Panc1 (cell line): ENCODE data around the gene SHISA9. TPM values are rescaled to one million over a fixed set of nuclear protein-coding genes. Genes with fewer than 3 reads are reported as not detected.

Source experiments
- ATAC-seq: fragments of 200-7000 bp; cut with Tn5 transposase; 2 replicates; pipeline ENCODE4 v1.9.1; 2020; ENCODE audit warnings: mild to moderate bottlenecking, moderate library complexity
- BruUV-seq: library from RNA; stranded (reverse); fragments of 400-500 nt; replicated peaks from 2 replicates; lab custom pipeline; 2021; lab: Mats Ljungman, UMichigan
- CTCF ChIA-PET: fragments of 300-600 bp; sonication (Branson Sonifier 250); formaldehyde crosslinking; loops from one replicate; lab custom pipeline; 2022; ENCODE audit warnings: antibody characterized with exemption; lab: Charles Lee
- POLR2A ChIA-PET: fragments of 300-600 bp; sonication (Branson Sonifier 250); formaldehyde crosslinking; loops from one replicate; lab custom pipeline; 2022; ENCODE audit warnings: antibody characterized with exemption; lab: Charles Lee
- DNase-seq: peaks from one replicate; pipeline ENCODE4 v3.0.0-alpha.2; 2010; ENCODE audit warnings: low read depth, low spot score
- H3K27ac ChIP-seq: 2 replicates; pipeline ENCODE4 v1.5.1; 2011; ENCODE audit warnings: mild to moderate bottlenecking, low read length, inconsistent platforms
- H3K27me3 ChIP-seq: fragments of 200-500 bp; sonication (Bioruptor generic); 2 replicates; pipeline ENCODE4 v1.6.0; 2014; ENCODE audit warnings: low read length, inconsistent platforms; ENCODE audit not compliant: control insufficient read depth, insufficient read depth
- H3K36me3 ChIP-seq: fragments of 200-500 bp; sonication (Bioruptor generic); 2 replicates; pipeline ENCODE4 v1.5.1; 2014; ENCODE audit warnings: inconsistent platforms, mild to moderate bottlenecking, low read length, moderate library complexity; ENCODE audit not compliant: control insufficient read depth, insufficient read depth
- H3K4me1 ChIP-seq: 2 replicates; pipeline ENCODE4 v1.5.1; 2011; ENCODE audit warnings: inconsistent platforms, mild to moderate bottlenecking, low read length, moderate library complexity; ENCODE audit not compliant: control insufficient read depth, insufficient read depth
- H3K4me3 ChIP-seq, 2 experiments: 2 replicates each; pipeline ENCODE4 v1.5.1; 2011 to 2012; ENCODE audit warnings: low read depth in 2 of 2, low read length in 2 of 2, mild to moderate bottlenecking in 2 of 2, inconsistent platforms in 1 of 2, moderate library complexity in 1 of 2
- H3K9me3 ChIP-seq: fragments of 200-500 bp; sonication (Bioruptor generic); 2 replicates; pipeline ENCODE4 v1.5.1; 2014; ENCODE audit warnings: low read depth, mild to moderate bottlenecking, inconsistent platforms, low read length, moderate library complexity; ENCODE audit not compliant: control insufficient read depth, insufficient read depth
- POLR2AphosphoS5 ChIP-seq: IDR thresholded peaks from 2 replicates; pipeline ENCODE4 v1.6.1; 2012; ENCODE audit warnings: mild to moderate bottlenecking, low read depth, low read length, moderate library complexity
- SIN3A ChIP-seq: IDR thresholded peaks from 2 replicates; pipeline ENCODE4 v1.6.1; 2012; ENCODE audit warnings: low read depth, mild to moderate bottlenecking, low read length, moderate library complexity, borderline replicate concordance; ENCODE audit not compliant: insufficient read depth
- TCF7L2 ChIP-seq: IDR thresholded peaks from 2 replicates; pipeline ENCODE4 v1.6.1; 2011; ENCODE audit warnings: mild to moderate bottlenecking, low read depth, low read length, inconsistent platforms
- in situ Hi-C: cut with HindIII; loops from 2 replicates; pipeline ENCODE4 v1.10.0; 2016; ENCODE audit warnings: low sequenced_read_pairs, low pct_unique_long_range_greater_than_20kb
- intact Hi-C: fragments of 100-400 bp; cut with micrococcal nuclease; formaldehyde crosslinking; loops from one replicate; pipeline ENCODE4 v1.10.0; 2022; ENCODE audit not compliant: unreplicated experiment
- total RNA-seq: library from RNA; stranded (reverse); gene quantifications from one replicate; pipeline ENCODE4 v1.2.1, GENCODE V29; 2021; ENCODE audit not compliant: unreplicated experiment
- TF ChIP-seq, protein P1 (sequence below), 2 experiments: IDR thresholded peaks; 2 replicates each; pipeline ENCODE4 v1.6.1; 2011 to 2012; ENCODE audit warnings: low read depth in 2 of 2, control low read depth in 1 of 2, low read length in 1 of 2, mild to moderate bottlenecking in 1 of 2, moderate library complexity in 1 of 2; ENCODE audit not compliant: insufficient read depth in 1 of 2
- TF ChIP-seq, protein P2 (sequence below): fragments of 450-650 bp; IDR thresholded peaks from 2 replicates; pipeline ENCODE4 v1.5.1; 2017; ENCODE audit warnings: mild to moderate bottlenecking

The SHISA9 gene
- total RNA-seq, 1 experiment from 2014 or later = 0.10 TPM

DNA sequence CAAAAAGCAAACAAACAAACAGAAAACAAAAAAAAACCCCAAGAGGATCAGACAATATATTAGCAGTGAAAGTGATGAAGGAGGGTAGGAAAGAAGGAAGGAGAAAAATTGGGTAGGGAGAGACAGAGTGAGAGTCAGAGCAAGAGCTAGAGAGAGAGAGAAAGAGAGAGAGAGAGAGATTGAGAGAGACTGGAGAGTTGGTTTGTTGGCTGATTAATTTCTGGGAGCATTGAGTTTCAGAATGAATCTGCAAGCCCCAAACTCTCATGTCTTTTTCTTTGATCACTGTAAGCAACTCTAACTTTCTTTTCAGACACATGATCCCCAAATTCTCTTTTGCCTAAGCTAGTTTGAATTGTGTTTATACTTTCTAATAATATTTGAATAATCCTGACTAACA, 388.1 kb downstream of the SHISA9 start:
- DNase-seq (no peak), ATAC-seq (no peak)
- H3K4me3 ChIP-seq = no peak overlapping the region
- no TSS peak for BruUV-seq
- intact Hi-C loops = no loop called here
- H3K9me3 ChIP-seq = no peaks in the 10 kb centered on the region
- no peak overlapping the region for H3K27ac ChIP-seq
- no peaks in the 10 kb centered on the region for H3K4me1 ChIP-seq
- in situ Hi-C loops = no loop called here
- POLR2A ChIA-PET = no interaction called here
- H3K27me3 ChIP-seq = no peaks in the 10 kb centered on the region; the same call in 1 of the 2 replicates
- H3K36me3 ChIP-seq = no peaks in the 10 kb centered on the region
- TF ChIP-seq SIN3A (no peak), TCF7L2 (no peak), POLR2AphosphoS5 (no peak)
- TF ChIP-seq, protein P1, sequence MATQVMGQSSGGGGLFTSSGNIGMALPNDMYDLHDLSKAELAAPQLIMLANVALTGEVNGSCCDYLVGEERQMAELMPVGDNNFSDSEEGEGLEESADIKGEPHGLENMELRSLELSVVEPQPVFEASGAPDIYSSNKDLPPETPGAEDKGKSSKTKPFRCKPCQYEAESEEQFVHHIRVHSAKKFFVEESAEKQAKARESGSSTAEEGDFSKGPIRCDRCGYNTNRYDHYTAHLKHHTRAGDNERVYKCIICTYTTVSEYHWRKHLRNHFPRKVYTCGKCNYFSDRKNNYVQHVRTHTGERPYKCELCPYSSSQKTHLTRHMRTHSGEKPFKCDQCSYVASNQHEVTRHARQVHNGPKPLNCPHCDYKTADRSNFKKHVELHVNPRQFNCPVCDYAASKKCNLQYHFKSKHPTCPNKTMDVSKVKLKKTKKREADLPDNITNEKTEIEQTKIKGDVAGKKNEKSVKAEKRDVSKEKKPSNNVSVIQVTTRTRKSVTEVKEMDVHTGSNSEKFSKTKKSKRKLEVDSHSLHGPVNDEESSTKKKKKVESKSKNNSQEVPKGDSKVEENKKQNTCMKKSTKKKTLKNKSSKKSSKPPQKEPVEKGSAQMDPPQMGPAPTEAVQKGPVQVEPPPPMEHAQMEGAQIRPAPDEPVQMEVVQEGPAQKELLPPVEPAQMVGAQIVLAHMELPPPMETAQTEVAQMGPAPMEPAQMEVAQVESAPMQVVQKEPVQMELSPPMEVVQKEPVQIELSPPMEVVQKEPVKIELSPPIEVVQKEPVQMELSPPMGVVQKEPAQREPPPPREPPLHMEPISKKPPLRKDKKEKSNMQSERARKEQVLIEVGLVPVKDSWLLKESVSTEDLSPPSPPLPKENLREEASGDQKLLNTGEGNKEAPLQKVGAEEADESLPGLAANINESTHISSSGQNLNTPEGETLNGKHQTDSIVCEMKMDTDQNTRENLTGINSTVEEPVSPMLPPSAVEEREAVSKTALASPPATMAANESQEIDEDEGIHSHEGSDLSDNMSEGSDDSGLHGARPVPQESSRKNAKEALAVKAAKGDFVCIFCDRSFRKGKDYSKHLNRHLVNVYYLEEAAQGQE (IDR thresholded peaks at IDR 0.05; ENCODE audit: insufficient read depth in 1 of 2, low read depth in 2 of 2, low read length in 1 of 2) = no peak
- TF ChIP-seq, protein P2, sequence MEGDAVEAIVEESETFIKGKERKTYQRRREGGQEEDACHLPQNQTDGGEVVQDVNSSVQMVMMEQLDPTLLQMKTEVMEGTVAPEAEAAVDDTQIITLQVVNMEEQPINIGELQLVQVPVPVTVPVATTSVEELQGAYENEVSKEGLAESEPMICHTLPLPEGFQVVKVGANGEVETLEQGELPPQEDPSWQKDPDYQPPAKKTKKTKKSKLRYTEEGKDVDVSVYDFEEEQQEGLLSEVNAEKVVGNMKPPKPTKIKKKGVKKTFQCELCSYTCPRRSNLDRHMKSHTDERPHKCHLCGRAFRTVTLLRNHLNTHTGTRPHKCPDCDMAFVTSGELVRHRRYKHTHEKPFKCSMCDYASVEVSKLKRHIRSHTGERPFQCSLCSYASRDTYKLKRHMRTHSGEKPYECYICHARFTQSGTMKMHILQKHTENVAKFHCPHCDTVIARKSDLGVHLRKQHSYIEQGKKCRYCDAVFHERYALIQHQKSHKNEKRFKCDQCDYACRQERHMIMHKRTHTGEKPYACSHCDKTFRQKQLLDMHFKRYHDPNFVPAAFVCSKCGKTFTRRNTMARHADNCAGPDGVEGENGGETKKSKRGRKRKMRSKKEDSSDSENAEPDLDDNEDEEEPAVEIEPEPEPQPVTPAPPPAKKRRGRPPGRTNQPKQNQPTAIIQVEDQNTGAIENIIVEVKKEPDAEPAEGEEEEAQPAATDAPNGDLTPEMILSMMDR = no peak
- CTCF ChIA-PET = no interaction called here

Other genes starting within 250 kb of the SHISA9 start
- 12.5 TPM for gene CPPED1, start 97.7 kb upstream of the SHISA9 start, total RNA-seq